ENCODE measurements around the gene OR2L8. TPM values are rescaled to one million over a fixed set of nuclear protein-coding genes. Genes with fewer than 3 reads are reported as not detected.

Gene OR2L8, protein sequence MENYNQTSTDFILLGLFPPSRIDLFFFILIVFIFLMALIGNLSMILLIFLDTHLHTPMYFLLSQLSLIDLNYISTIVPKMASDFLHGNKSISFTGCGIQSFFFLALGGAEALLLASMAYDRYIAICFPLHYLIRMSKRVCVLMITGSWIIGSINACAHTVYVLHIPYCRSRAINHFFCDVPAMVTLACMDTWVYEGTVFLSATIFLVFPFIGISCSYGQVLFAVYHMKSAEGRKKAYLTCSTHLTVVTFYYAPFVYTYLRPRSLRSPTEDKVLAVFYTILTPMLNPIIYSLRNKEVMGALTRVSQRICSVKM
- not detected in 2 replicates for total RNA-seq (2022)
- not detected for Bru-seq, nascent RNA
- BruChase-seq, experiment 1, labeled RNA remaining after a 6-hour chase, result not detected
- BruChase-seq, experiment 2, labeled RNA remaining after a 2-hour chase, result not detected
- long read RNA-seq, result 0 reads

- POLR2A ChIA-PET, result no interaction called here
- Mint-ChIP-seq H3K4me3 (ENCODE audit: unreplicated experiment) (no peak within 1 kb of the TSS), H3K4me1 (ENCODE audit: insufficient read depth, unreplicated experiment) (no peaks in the 10 kb centered on the region), H3K36me3 (ENCODE audit: insufficient read depth, unreplicated experiment) (peaks cover 4% of the 10 kb centered on the region), H3K9me3 (ENCODE audit: unreplicated experiment) (peaks cover 25% of the 10 kb centered on the region), H3K27ac (ENCODE audit: low read depth, unreplicated experiment) (no peak within 1 kb of the TSS), H3K27me3 (ENCODE audit: insufficient read depth, unreplicated experiment) (no peaks in the 10 kb centered on the region)
- CTCF ChIA-PET, result no interaction called here
- no peak for DNase-seq (ENCODE audit: unreplicated experiment)
- intact Hi-C loops (cut with micrococcal nuclease), result no loop called here
- no peak for TF ChIP-seq CTCF (IDR thresholded peaks at IDR 0.05; ENCODE audit: unreplicated experiment)
- BruUV-seq (replicated peaks), result no TSS peak
Measured at GRCh38 chr1:247948558-247948957, at the start of gene OR2L8. TSS of gene OR2L8 (plus strand) at chr1:247948858. CDS start at chr1:247948858, 0 bp downstream.

DNA sequence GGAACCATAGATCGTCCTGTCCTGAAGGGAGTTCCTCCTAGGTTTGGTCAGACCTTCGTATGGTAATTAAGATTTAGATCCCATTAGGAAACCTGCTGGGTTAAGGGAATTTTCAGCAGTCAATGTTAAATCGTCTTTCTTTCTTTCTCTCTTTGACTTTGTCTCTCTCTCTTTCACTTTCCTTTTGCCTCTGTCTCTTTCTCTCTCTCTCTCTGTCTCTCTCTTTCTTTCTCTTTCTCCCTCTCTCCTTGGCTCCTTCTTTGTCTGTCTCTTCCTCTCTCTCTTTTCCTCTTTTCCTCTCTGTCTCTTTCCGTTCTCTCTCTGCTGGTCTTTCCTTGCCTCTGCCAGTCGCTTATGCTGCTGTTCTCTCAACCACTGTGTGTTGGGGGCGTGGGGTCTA, 44.5 kb upstream of the OR2L8 start:
- Mint-ChIP-seq H3K4me3 (ENCODE audit: unreplicated experiment) (no peak overlapping the region), H3K27me3 (ENCODE audit: insufficient read depth, unreplicated experiment) (no peaks in the 10 kb centered on the region), H3K27ac (ENCODE audit: low read depth, unreplicated experiment) (peak overlapping the region; percentile 2), H3K4me1 (ENCODE audit: insufficient read depth, unreplicated experiment) (peaks cover 20% of the 10 kb centered on the region), H3K9me3 (ENCODE audit: unreplicated experiment) (peaks cover 13% of the 10 kb centered on the region), H3K36me3 (ENCODE audit: insufficient read depth, unreplicated experiment) (no peaks in the 10 kb centered on the region)
- no TSS peak for BruUV-seq (replicated peaks)
- no peak for TF ChIP-seq CTCF (IDR thresholded peaks at IDR 0.05; ENCODE audit: unreplicated experiment)
- ChIA-PET CTCF (no interaction called here), POLR2A (no interaction called here)
- DNase-seq (ENCODE audit: unreplicated experiment), result no peak
- intact Hi-C loops (cut with micrococcal nuclease), result no loop called here

GRCh38 chr1:247905181-247905580, 43.5 kb upstream of the OR2L8 start:
- TF ChIP-seq CTCF (IDR thresholded peaks at IDR 0.05; ENCODE audit: unreplicated experiment), result no peak
- ChIA-PET CTCF (no interaction called here), POLR2A (no interaction called here)
- no TSS peak for BruUV-seq (replicated peaks)
- Mint-ChIP-seq H3K27ac (ENCODE audit: low read depth, unreplicated experiment) (no peak overlapping the region), H3K4me3 (ENCODE audit: unreplicated experiment) (no peak overlapping the region), H3K4me1 (ENCODE audit: insufficient read depth, unreplicated experiment) (peaks cover 20% of the 10 kb centered on the region), H3K9me3 (ENCODE audit: unreplicated experiment) (peaks cover 14% of the 10 kb centered on the region), H3K36me3 (ENCODE audit: insufficient read depth, unreplicated experiment) (no peaks in the 10 kb centered on the region), H3K27me3 (ENCODE audit: insufficient read depth, unreplicated experiment) (no peaks in the 10 kb centered on the region)
- no peak for DNase-seq (ENCODE audit: unreplicated experiment)
- intact Hi-C loops (cut with micrococcal nuclease), result no loop called here

DNA sequence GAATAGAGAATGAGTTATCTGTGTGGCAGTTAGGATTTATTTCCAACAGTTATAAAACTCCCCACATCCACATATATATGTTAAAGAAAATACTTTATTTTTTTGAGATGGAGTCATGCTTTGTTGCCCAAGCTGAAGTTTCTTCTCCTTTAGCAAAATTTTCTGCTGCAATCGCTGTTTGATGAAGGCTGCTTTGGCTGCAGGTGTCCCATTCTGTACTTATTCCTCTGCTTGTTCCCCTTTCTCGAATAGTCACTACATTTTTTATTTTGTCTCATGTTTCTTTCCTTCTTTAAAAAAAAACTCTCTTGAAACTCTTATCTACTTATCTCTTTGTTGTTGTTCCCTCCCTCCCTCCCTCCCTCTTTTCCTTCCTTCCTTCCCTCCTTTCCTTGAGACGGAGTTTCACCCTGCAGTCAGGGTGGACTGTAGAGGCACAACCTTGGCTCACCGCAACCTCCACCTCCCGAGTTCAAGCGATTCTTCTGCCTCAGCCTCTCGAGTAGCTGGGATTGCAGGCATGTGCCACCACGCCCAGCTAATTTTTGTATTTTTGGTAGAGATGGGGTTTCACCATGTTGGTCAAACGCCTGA, 42.7 kb upstream of the OR2L8 start:
- Mint-ChIP-seq H3K27me3 (ENCODE audit: insufficient read depth, unreplicated experiment) (no peaks in the 10 kb centered on the region), H3K27ac (ENCODE audit: low read depth, unreplicated experiment) (peak overlapping the region; percentile 99), H3K36me3 (ENCODE audit: insufficient read depth, unreplicated experiment) (no peaks in the 10 kb centered on the region), H3K4me3 (ENCODE audit: unreplicated experiment) (peak overlapping the region; percentile 79), H3K9me3 (ENCODE audit: unreplicated experiment) (peaks cover 14% of the 10 kb centered on the region), H3K4me1 (ENCODE audit: insufficient read depth, unreplicated experiment) (peaks cover 20% of the 10 kb centered on the region)
- BruUV-seq (replicated peaks), result no TSS peak
- intact Hi-C loops (cut with micrococcal nuclease), result loop anchor here (1.0 to 2.0 kb wide), 2 partner anchors 159 to 225 kb away; no protein-coding TSS in a partner anchor
- DNase-seq (ENCODE audit: unreplicated experiment), result no peak
- no peak for TF ChIP-seq CTCF (IDR thresholded peaks at IDR 0.05; ENCODE audit: unreplicated experiment)
- POLR2A ChIA-PET, result interaction anchor here (0.6 to 1.2 kb wide), 4 partner anchors 11 to 339 kb away, joined by 3 read pairs; no protein-coding TSS in a partner anchor
- CTCF ChIA-PET, result interaction anchor here (1.0 to 1.6 kb wide), 2 partner anchors 10 to 347 kb away, joined by 3 to 5 read pairs; partner anchors contain the start of gene OR2W3
